ENCODE measurements around the gene AIFM3. TPM values are rescaled to one million over a fixed set of nuclear protein-coding genes. Genes with fewer than 3 reads are reported as not detected.

AIFM3 gene
- total RNA-seq, 1 donor from 2014 or later = 0.79 TPM

GRCh38 chr22:20979243-20979809 is 12.3 kb downstream of the AIFM3 start:
- TF ChIP-seq CTCF (conservative IDR thresholded peaks at IDR 0.05) = no peak
- H3K27ac Mint-ChIP-seq (ENCODE audit: unreplicated experiment) = peak overlapping the region; percentile 95
- peak overlapping the region; percentile 89 for H3K4me3 Mint-ChIP-seq
- DNase-seq (ENCODE audit: low read depth, low spot score) = peak; percentile 50
- H3K4me1 Mint-ChIP-seq = peaks cover 45% of the 10 kb centered on the region
- no peaks in the 10 kb centered on the region for H3K27me3 Mint-ChIP-seq (ENCODE audit: low read depth)
- no peaks in the 10 kb centered on the region for H3K9me3 Mint-ChIP-seq
- H3K36me3 Mint-ChIP-seq (ENCODE audit: low read depth) = no peaks in the 10 kb centered on the region

- Mint-ChIP-seq H3K4me1 (peaks cover 45% of the 10 kb centered on the region), H3K27ac (ENCODE audit: unreplicated experiment) (peak overlapping the region; percentile 52), H3K36me3 (ENCODE audit: low read depth) (no peaks in the 10 kb centered on the region), H3K4me3 (peak overlapping the region; percentile 89), H3K27me3 (ENCODE audit: low read depth) (no peaks in the 10 kb centered on the region), H3K9me3 (no peaks in the 10 kb centered on the region)
- no peak for TF ChIP-seq CTCF (conservative IDR thresholded peaks at IDR 0.05)
- DNase-seq (ENCODE audit: low read depth, low spot score) = no peak
Measured at GRCh38 chr22:20979940-20980453, 12.9 kb downstream of the AIFM3 start.

GRCh38 chr22:20980523-20980922 is 13.5 kb downstream of the AIFM3 start:
- H3K4me3 Mint-ChIP-seq = peak overlapping the region; percentile 89
- peak overlapping the region; percentile 75 for H3K27ac Mint-ChIP-seq (ENCODE audit: unreplicated experiment)
- no peak for TF ChIP-seq CTCF (conservative IDR thresholded peaks at IDR 0.05)
- H3K9me3 Mint-ChIP-seq = no peaks in the 10 kb centered on the region
- no peaks in the 10 kb centered on the region for H3K36me3 Mint-ChIP-seq (ENCODE audit: low read depth)
- DNase-seq (ENCODE audit: low read depth, low spot score) = no peak
- H3K4me1 Mint-ChIP-seq = peaks cover 45% of the 10 kb centered on the region
- no peaks in the 10 kb centered on the region for H3K27me3 Mint-ChIP-seq (ENCODE audit: low read depth)

GRCh38 chr22:20980938-20981722 is 14.1 kb downstream of the AIFM3 start:
- Mint-ChIP-seq H3K4me1 (peaks cover 45% of the 10 kb centered on the region), H3K27ac (ENCODE audit: unreplicated experiment) (peak overlapping the region; percentile 93), H3K9me3 (no peaks in the 10 kb centered on the region), H3K36me3 (ENCODE audit: low read depth) (no peaks in the 10 kb centered on the region), H3K4me3 (peak overlapping the region; percentile 100), H3K27me3 (ENCODE audit: low read depth) (no peaks in the 10 kb centered on the region)
- DNase-seq (ENCODE audit: low read depth, low spot score) = no peak
- TF ChIP-seq CTCF (conservative IDR thresholded peaks at IDR 0.05) = no peak

- Mint-ChIP-seq H3K27ac (ENCODE audit: unreplicated experiment) (peak within 1 kb of the TSS; percentile 93), H3K9me3 (no peaks in the 10 kb centered on the region), H3K36me3 (ENCODE audit: low read depth) (peaks cover 5% of the 10 kb centered on the region), H3K4me1 (peaks cover 45% of the 10 kb centered on the region), H3K4me3 (peak within 1 kb of the TSS; percentile 100), H3K27me3 (ENCODE audit: low read depth) (no peaks in the 10 kb centered on the region)
- TF ChIP-seq CTCF (conservative IDR thresholded peaks at IDR 0.05) = peak; percentile 54
- DNase-seq (ENCODE audit: low read depth, low spot score) = peak; percentile 65
Measured at GRCh38 chr22:20981787-20982562, 14.9 kb downstream of the AIFM3 start, which contains the start of gene LZTR1. Gene LZTR1 (plus strand): TSS chr22:20982297. CDS start chr22:20982372, 75 bp downstream.

Data from neural crest cell (in vitro differentiated cells).